ENCODE measurements around the gene SQSTM1. TPM values are rescaled to one million over a fixed set of nuclear protein-coding genes. Genes with fewer than 3 reads are reported as not detected.

The SQSTM1 gene
- total and polyA plus RNA-seq, 3 experiments from 2014 or later: 158 to 212 (median 179) TPM

GRCh38 chr5:179799644-179799973, 21.1 kb upstream of the SQSTM1 start:
- H3K27me3 Mint-ChIP-seq: no peaks in the 10 kb centered on the region
- peaks cover 9% of the 10 kb centered on the region for H3K36me3 ChIP-seq (ENCODE audit: insufficient read depth, low read length)
- H3K4me3 ChIP-seq (ENCODE audit: low read length): no peak overlapping the region
- peaks cover 3 to 37% (median 5%) of the 10 kb centered on the region in 3 donors for H3K36me3 Mint-ChIP-seq
- peak overlapping the region in 1 of 8 donors; percentile 29 for H3K27ac Mint-ChIP-seq
- POLR2A ChIA-PET: no interaction called here
- H3K4me1 Mint-ChIP-seq: peaks cover 26 to 39% (median 31%) of the 10 kb centered on the region in 3 donors
- no peaks in the 10 kb centered on the region for H3K9me3 Mint-ChIP-seq
- no peaks in the 10 kb centered on the region for H3K9me3 ChIP-seq (ENCODE audit: low read length)
- H3K27ac ChIP-seq (ENCODE audit: low read depth, low read length): no peak overlapping the region
- no peak for DNase-seq
- peaks cover 38% of the 10 kb centered on the region for H3K4me1 ChIP-seq (ENCODE audit: insufficient read depth, low read length)
- H3K4me3 Mint-ChIP-seq: peak overlapping the region in 1 of 7 donors; percentile 57
- no peaks in the 10 kb centered on the region for H3K27me3 ChIP-seq (ENCODE audit: insufficient read depth, low read length, poor library complexity, severe bottlenecking)
- CTCF ChIA-PET: no interaction called here

GRCh38 chr5:179800071-179800695, 20.5 kb upstream of the SQSTM1 start:
- no peak overlapping the region for H3K27ac Mint-ChIP-seq
- Histone ChIP-seq H3K27me3 (ENCODE audit: insufficient read depth, low read length, poor library complexity, severe bottlenecking) (no peaks in the 10 kb centered on the region), H3K4me3 (ENCODE audit: low read length) (no peak overlapping the region), H3K36me3 (ENCODE audit: insufficient read depth, low read length) (peaks cover 9% of the 10 kb centered on the region), H3K27ac (ENCODE audit: low read depth, low read length) (no peak overlapping the region), H3K4me1 (ENCODE audit: insufficient read depth, low read length) (peaks cover 38% of the 10 kb centered on the region), H3K9me3 (ENCODE audit: low read length) (no peaks in the 10 kb centered on the region)
- ChIA-PET POLR2A (no interaction called here), CTCF (interaction anchor here (0.6 kb wide), 1 partner anchor 51 kb away, joined by 3 read pairs; no protein-coding TSS in a partner anchor)
- peaks cover 28 to 39% (median 31%) of the 10 kb centered on the region in 3 donors for H3K4me1 Mint-ChIP-seq
- H3K36me3 Mint-ChIP-seq: peaks cover 3 to 39% (median 5%) of the 10 kb centered on the region in 3 donors
- H3K9me3 Mint-ChIP-seq: peaks cover 0 to under 1% (median 0%) of the 10 kb centered on the region in 5 donors
- H3K4me3 Mint-ChIP-seq: peak overlapping the region in 1 of 7 donors; percentile 27
- H3K27me3 Mint-ChIP-seq: no peaks in the 10 kb centered on the region
- no peak for DNase-seq

- Histone ChIP-seq H3K27me3 (ENCODE audit: insufficient read depth, low read length, poor library complexity, severe bottlenecking) (no peaks in the 10 kb centered on the region), H3K4me1 (ENCODE audit: insufficient read depth, low read length) (peaks cover 39% of the 10 kb centered on the region), H3K36me3 (ENCODE audit: insufficient read depth, low read length) (peaks cover 9% of the 10 kb centered on the region), H3K4me3 (ENCODE audit: low read length) (no peak overlapping the region), H3K27ac (ENCODE audit: low read depth, low read length) (no peak overlapping the region), H3K9me3 (ENCODE audit: low read length) (no peaks in the 10 kb centered on the region)
- Mint-ChIP-seq H3K9me3 (peaks cover 0 to 4% (median 0%) of the 10 kb centered on the region in 5 donors), H3K4me1 (peaks cover 30 to 39% (median 34%) of the 10 kb centered on the region in 3 donors), H3K27ac (no peak overlapping the region), H3K27me3 (no peaks in the 10 kb centered on the region), H3K36me3 (peaks cover 3 to 39% (median 5%) of the 10 kb centered on the region in 3 donors), H3K4me3 (no peak overlapping the region)
- CTCF ChIA-PET: interaction anchor here (0.6 to 2.2 kb wide), 2 partner anchors 19 to 51 kb away, joined by 3 to 21 read pairs; partner anchors contain the start of gene SQSTM1
- POLR2A ChIA-PET: no interaction called here
- DNase-seq: no peak
Measured at GRCh38 chr5:179800696-179801201, 20.0 kb upstream of the SQSTM1 start.

DNA sequence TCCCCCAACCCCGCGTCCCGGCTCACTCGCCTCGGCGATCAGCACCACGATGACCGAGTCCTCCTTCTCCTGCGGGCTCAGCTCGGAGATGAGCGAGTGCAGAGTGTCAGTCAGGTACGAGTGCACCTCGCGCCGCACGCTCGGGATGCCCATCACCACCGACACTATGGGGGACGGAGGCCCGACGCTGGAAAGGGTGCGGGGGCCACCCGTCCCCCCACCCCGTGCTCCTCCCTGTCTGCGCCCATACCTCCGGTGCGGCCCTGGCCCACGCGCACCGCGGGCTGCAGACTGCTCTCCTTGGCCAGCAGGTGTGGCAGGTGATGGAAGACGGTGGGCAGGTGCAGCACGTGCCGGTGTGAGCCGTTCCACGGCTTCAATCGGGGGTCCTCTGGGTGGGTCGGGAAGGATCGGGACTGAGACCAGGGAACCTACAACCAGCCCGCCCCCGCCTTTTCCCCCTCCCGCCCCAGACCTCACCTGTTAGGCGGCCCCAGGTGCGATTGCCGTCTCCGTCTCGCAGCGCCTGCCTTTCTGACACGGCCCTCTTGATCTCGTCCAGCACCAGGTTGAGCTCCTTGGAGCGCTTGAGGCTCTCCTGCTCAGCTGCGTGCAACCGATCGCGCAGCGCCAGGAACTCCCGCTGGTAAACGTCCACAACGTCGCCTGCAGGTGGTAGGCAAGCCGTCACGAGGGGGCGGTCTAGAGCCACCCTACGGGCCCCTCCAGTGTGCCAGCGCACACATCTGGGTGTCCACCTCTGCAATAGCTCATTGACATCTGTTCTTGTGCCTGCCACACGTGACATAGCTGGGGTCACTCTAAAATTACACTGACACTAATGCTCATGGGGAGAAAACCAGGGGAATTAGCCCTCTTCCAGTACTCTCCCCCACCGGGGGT, 19.1 kb upstream of the SQSTM1 start:
- Mint-ChIP-seq H3K27ac (peak overlapping the region in 5 of 8 donors; percentile 45 to 79 (median 59)), H3K9me3 (peaks cover 0 to 4% (median 0%) of the 10 kb centered on the region in 5 donors), H3K36me3 (peaks cover 3 to 39% (median 5%) of the 10 kb centered on the region in 3 donors), H3K4me3 (peak overlapping the region in 3 of 7 donors; percentile 48 to 81 (median 53)), H3K27me3 (no peaks in the 10 kb centered on the region), H3K4me1 (peaks cover 30 to 39% (median 34%) of the 10 kb centered on the region in 3 donors)
- Histone ChIP-seq H3K4me1 (ENCODE audit: insufficient read depth, low read length) (peaks cover 36% of the 10 kb centered on the region), H3K9me3 (ENCODE audit: low read length) (no peaks in the 10 kb centered on the region), H3K36me3 (ENCODE audit: insufficient read depth, low read length) (peaks cover 9% of the 10 kb centered on the region), H3K4me3 (ENCODE audit: low read length) (no peak overlapping the region), H3K27ac (ENCODE audit: low read depth, low read length) (no peak overlapping the region), H3K27me3 (ENCODE audit: insufficient read depth, low read length, poor library complexity, severe bottlenecking) (no peaks in the 10 kb centered on the region)
- ChIA-PET POLR2A (interaction anchor here (0.9 to 1.2 kb wide), 4 partner anchors 18 to 102 kb away, joined by 3 to 5 read pairs (median 4); partner anchors contain the start of gene MAML1), CTCF (interaction anchor here (0.6 to 2.5 kb wide), 24 partner anchors 8 to 268 kb away, joined by 3 to 37 read pairs (median 4); partner anchors contain the start of genes LTC4S, SQSTM1 and TBC1D9B)
- DNase-seq: peak; percentile 63 to 85 (median 71)

DNA sequence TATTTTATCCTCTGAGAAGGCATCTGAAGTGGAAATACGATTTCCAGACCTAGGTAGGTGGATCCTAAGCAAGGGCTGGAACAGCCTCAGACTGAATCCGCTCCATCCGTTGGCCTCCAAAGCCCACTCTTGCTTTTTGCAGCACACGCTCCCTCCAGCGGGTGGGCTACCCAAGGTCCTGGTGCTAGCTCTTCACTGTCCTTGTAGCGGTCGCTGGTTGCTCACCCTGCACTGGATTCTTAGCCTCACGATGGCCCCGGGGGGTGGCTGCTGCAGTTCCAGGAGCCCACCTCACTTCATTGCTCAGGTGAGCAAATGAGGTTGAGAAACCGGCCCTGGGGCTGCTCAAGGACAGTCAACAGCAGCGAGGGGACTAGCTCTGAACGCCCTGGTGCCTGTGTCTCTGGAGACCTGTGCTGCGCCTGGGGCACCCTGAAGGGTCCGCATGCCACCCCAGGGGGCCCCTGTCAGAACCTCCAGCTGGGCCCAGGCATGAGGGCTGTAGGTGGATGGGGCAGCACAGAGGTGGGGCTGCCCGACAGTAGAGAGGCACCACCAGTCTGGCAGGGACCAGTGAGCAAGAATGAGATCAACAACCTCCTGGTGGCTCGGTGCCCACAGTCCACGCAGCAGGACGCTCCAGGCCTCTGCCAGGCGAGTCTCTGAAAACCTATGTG, 18.4 kb upstream of the SQSTM1 start:
- Histone ChIP-seq H3K27ac (ENCODE audit: low read depth, low read length) (no peak overlapping the region), H3K4me3 (ENCODE audit: low read length) (no peak overlapping the region), H3K4me1 (ENCODE audit: insufficient read depth, low read length) (peaks cover 33% of the 10 kb centered on the region), H3K27me3 (ENCODE audit: insufficient read depth, low read length, poor library complexity, severe bottlenecking) (no peaks in the 10 kb centered on the region), H3K36me3 (ENCODE audit: insufficient read depth, low read length) (peaks cover 9% of the 10 kb centered on the region), H3K9me3 (ENCODE audit: low read length) (no peaks in the 10 kb centered on the region)
- Mint-ChIP-seq H3K9me3 (peaks cover 0 to 4% (median 0%) of the 10 kb centered on the region in 5 donors), H3K4me3 (peak overlapping the region in 2 of 7 donors; percentile 52 to 81), H3K27ac (peak overlapping the region in 2 of 8 donors; percentile 45 to 51), H3K27me3 (no peaks in the 10 kb centered on the region), H3K4me1 (peaks cover 27 to 34% (median 28%) of the 10 kb centered on the region in 3 donors), H3K36me3 (peaks cover 3 to 33% (median 5%) of the 10 kb centered on the region in 3 donors)
- CTCF ChIA-PET: interaction anchor here (0.6 to 2.5 kb wide), 24 partner anchors 9 to 267 kb away, joined by 3 to 37 read pairs (median 4); partner anchors contain the start of genes LTC4S, SQSTM1 and TBC1D9B
- no peak for DNase-seq
- POLR2A ChIA-PET: interaction anchor here (0.9 to 1.2 kb wide), 4 partner anchors 17 to 102 kb away, joined by 3 to 5 read pairs (median 4); partner anchors contain the start of gene MAML1

GRCh38 chr5:179802950-179803562, 17.6 kb upstream of the SQSTM1 start:
- Mint-ChIP-seq H3K27ac (no peak overlapping the region), H3K36me3 (peaks cover 3 to 31% (median 5%) of the 10 kb centered on the region in 3 donors), H3K9me3 (peaks cover 0 to 4% (median 0%) of the 10 kb centered on the region in 5 donors), H3K4me1 (peaks cover 27 to 34% (median 28%) of the 10 kb centered on the region in 3 donors), H3K27me3 (no peaks in the 10 kb centered on the region), H3K4me3 (peak overlapping the region in 3 of 7 donors; percentile 19 to 52 (median 48))
- no peak for DNase-seq
- Histone ChIP-seq H3K9me3 (ENCODE audit: low read length) (no peaks in the 10 kb centered on the region), H3K36me3 (ENCODE audit: insufficient read depth, low read length) (peaks cover 9% of the 10 kb centered on the region), H3K27ac (ENCODE audit: low read depth, low read length) (no peak overlapping the region), H3K27me3 (ENCODE audit: insufficient read depth, low read length, poor library complexity, severe bottlenecking) (no peaks in the 10 kb centered on the region), H3K4me1 (ENCODE audit: insufficient read depth, low read length) (peaks cover 33% of the 10 kb centered on the region), H3K4me3 (ENCODE audit: low read length) (no peak overlapping the region)
- ChIA-PET CTCF (interaction anchor here (0.9 to 2.5 kb wide), 11 partner anchors 9 to 104 kb away, joined by 3 to 37 read pairs (median 6); partner anchors contain the start of genes LTC4S, SQSTM1 and TBC1D9B), POLR2A (interaction anchor here (0.6 kb wide), 1 partner anchor 1058 kb away, joined by 3 read pairs; the partner anchor contains the start of gene ZFP62)

Measured in CD8-positive, alpha-beta memory T cell (primary cell).